ENCODE data around the gene RIN2.
"Not testable (repeated sequence)": the region's sequence is repeated elsewhere in the genome, so short reads cannot be mapped to it uniquely, and the experiment has no call there.

The RIN2 gene

GRCh38 chr20:19740512-19740911 is 17.5 kb upstream of the RIN2 start:
- DNase-seq: no peak

GRCh38 chr20:19741924-19742323 is 16.1 kb upstream of the RIN2 start:
- no peak for DNase-seq

- DNase-seq: no peak
Measured at GRCh38 chr20:19742974-19743639, 15.0 kb upstream of the RIN2 start.

- no peak for DNase-seq
Measured at GRCh38 chr20:19743640-19743995, 14.4 kb upstream of the RIN2 start.

- no peak for DNase-seq
Measured at GRCh38 chr20:19745106-19745505, 13.0 kb upstream of the RIN2 start.

GRCh38 chr20:19745584-19745983 is 12.5 kb upstream of the RIN2 start:
- DNase-seq: no peak

GRCh38 chr20:19746396-19746795 is 11.7 kb upstream of the RIN2 start:
- no peak for DNase-seq

- DNase-seq: no peak
Measured at GRCh38 chr20:19747903-19748302, 10.2 kb upstream of the RIN2 start.

GRCh38 chr20:19748681-19749080 is 9.4 kb upstream of the RIN2 start:
- no peak for DNase-seq

GRCh38 chr20:19749618-19750071 is 8.4 kb upstream of the RIN2 start:
- DNase-seq: no peak

- no peak for DNase-seq
Measured at GRCh38 chr20:19750101-19750606, 7.9 kb upstream of the RIN2 start.

GRCh38 chr20:19750907-19751636 is 7.0 kb upstream of the RIN2 start:
- DNase-seq: no peak

- DNase-seq: not testable (repeated sequence)
Measured at GRCh38 chr20:19754201-19754600, 3.9 kb upstream of the RIN2 start.

GRCh38 chr20:19756761-19757486 is 1.1 kb upstream of the RIN2 start:
- DNase-seq: no peak

GRCh38 chr20:19757487-19758132 is 448 bp upstream of the RIN2 start:
- DNase-seq: no peak

- no peak for DNase-seq
Measured at GRCh38 chr20:19758501-19759331, 658 bp downstream of the RIN2 start.

GRCh38 chr20:19760371-19760721 is 2.3 kb downstream of the RIN2 start:
- no peak for DNase-seq

GRCh38 chr20:19761326-19761725 is 3.3 kb downstream of the RIN2 start:
- no peak for DNase-seq

- DNase-seq: no peak
Measured at GRCh38 chr20:19761841-19762240, 3.8 kb downstream of the RIN2 start.

- no peak for DNase-seq
Measured at GRCh38 chr20:19764207-19764606, 6.1 kb downstream of the RIN2 start.

- DNase-seq: no peak
Measured at GRCh38 chr20:19765266-19765665, 7.2 kb downstream of the RIN2 start.

GRCh38 chr20:19765913-19766312 is 7.9 kb downstream of the RIN2 start:
- DNase-seq: no peak
